SKM-1 treated with dmso at 0.1 percent for 144 hours (cell line): ENCODE data around the gene CDH4.

ENCODE experiments used
- DNase-seq: peaks from one replicate; lab custom pipeline; 2025; ENCODE audit not compliant: unreplicated experiment; lab: John Stamatoyannopoulos, UW

CDH4 gene

GRCh38 chr20:61808447-61808846 lies 556.4 kb downstream of the CDH4 start:
- no peak for DNase-seq

GRCh38 chr20:61809006-61809770 lies 557.1 kb downstream of the CDH4 start:
- DNase-seq: no peak

- DNase-seq: no peak
These were observed 558.1 kb downstream of the CDH4 start for GRCh38 chr20:61810066-61810737.

- DNase-seq: no peak
These were observed 558.7 kb downstream of the CDH4 start for GRCh38 chr20:61810738-61811135.

GRCh38 chr20:61811166-61811565 lies 559.1 kb downstream of the CDH4 start:
- DNase-seq: no peak

GRCh38 chr20:61812121-61812844 lies 560.2 kb downstream of the CDH4 start:
- DNase-seq: no peak

GRCh38 chr20:61812845-61813485 lies 560.9 kb downstream of the CDH4 start:
- no peak for DNase-seq

GRCh38 chr20:61813791-61814190 lies 561.7 kb downstream of the CDH4 start:
- DNase-seq: no peak

GRCh38 chr20:61814244-61814643 lies 562.2 kb downstream of the CDH4 start:
- DNase-seq: no peak

- DNase-seq: no peak
These were observed 562.7 kb downstream of the CDH4 start for GRCh38 chr20:61814726-61815125.

GRCh38 chr20:61815176-61815575 lies 563.1 kb downstream of the CDH4 start:
- DNase-seq: no peak

- no peak for DNase-seq
These were observed 563.6 kb downstream of the CDH4 start for GRCh38 chr20:61815678-61816077.

GRCh38 chr20:61816606-61817460 lies 564.8 kb downstream of the CDH4 start:
- no peak for DNase-seq

- DNase-seq: no peak
These were observed 565.5 kb downstream of the CDH4 start for GRCh38 chr20:61817575-61817974.

GRCh38 chr20:61818746-61819573 lies 566.9 kb downstream of the CDH4 start:
- DNase-seq: no peak

- no peak for DNase-seq
These were observed 567.4 kb downstream of the CDH4 start for GRCh38 chr20:61819574-61819846.

- DNase-seq: no peak
These were observed 568.1 kb downstream of the CDH4 start for GRCh38 chr20:61819921-61820825.

- no peak for DNase-seq
These were observed 569.7 kb downstream of the CDH4 start for GRCh38 chr20:61821735-61822134.

- no peak for DNase-seq
These were observed 570.3 kb downstream of the CDH4 start for GRCh38 chr20:61822396-61822795.
